Measurements from ENCODE around the gene IL1RAP.
"Not testable (repeated sequence)": the region's sequence is repeated elsewhere in the genome, so short reads cannot be mapped to it uniquely, and the experiment has no call there.

IL1RAP gene

GRCh38 chr3:190512666-190513065, 1.2 kb upstream of the IL1RAP start:
- DNase-seq: no peak

GRCh38 chr3:190514413-190515153, 698 bp downstream of the IL1RAP start:
- DNase-seq: peak; percentile 5 to 25

DNA sequence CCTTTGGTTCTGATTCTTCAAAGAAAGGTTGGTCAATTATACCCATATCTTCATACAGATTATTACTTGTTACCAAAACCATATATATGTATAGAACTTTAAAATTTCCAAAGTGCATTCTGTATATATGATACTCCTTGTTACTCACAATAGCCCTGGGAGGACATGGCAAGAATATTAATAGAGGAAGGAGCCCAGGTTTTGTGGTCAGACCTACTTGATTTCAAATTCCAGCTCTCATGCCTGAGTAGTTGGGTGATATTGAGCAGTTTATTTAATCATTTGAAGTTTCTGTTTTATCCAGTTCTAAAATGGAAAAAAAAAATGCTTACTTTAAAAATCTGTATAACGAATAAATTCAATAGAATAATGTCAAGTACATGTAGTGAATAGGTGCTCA, 2.5 kb downstream of the IL1RAP start:
- DNase-seq: no peak

DNA sequence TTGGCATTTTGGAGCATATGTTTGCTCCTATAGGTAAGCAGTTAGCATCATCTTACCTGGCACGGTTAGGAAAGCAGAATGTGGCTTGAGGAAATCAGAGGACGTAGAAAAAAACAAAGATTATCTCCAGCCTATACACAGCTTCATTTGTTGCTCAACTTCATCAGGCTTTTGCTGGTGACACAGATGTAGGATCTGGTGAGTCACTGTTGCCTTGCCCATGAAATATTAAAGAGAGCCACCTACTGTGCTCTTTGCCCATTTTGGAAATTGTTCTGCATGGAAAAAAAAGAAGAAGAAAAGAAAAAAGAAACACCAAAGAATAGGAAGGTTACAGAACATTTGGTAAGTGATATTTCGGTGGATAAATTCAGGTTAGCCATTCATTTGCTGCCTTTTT, 3.8 kb downstream of the IL1RAP start:
- DNase-seq: no peak

GRCh38 chr3:190518531-190518930, 4.6 kb downstream of the IL1RAP start:
- not testable (repeated sequence) for DNase-seq

- DNase-seq: no peak
Measured at GRCh38 chr3:190519886-190520285, 6.0 kb downstream of the IL1RAP start.

DNA sequence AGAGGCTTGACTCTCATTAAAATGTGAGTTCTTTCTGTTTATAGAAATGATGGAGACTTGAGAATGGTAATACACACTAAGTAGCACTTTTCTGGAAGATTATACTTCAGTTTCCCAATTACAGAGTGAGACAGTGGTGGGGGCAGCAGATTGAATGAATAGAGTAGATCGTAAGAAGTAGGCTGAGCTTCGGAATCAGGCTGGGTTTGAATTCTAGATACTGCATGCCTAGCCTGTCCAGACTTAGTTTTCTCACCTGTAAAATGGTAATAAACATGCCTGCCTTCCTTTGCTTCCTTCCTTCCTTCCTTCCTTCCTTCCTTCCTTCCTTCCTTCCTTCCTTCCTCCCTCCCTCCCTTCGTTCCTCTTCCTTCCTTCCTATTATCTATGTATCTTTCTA, 8.1 kb downstream of the IL1RAP start:
- DNase-seq: no peak

DNA sequence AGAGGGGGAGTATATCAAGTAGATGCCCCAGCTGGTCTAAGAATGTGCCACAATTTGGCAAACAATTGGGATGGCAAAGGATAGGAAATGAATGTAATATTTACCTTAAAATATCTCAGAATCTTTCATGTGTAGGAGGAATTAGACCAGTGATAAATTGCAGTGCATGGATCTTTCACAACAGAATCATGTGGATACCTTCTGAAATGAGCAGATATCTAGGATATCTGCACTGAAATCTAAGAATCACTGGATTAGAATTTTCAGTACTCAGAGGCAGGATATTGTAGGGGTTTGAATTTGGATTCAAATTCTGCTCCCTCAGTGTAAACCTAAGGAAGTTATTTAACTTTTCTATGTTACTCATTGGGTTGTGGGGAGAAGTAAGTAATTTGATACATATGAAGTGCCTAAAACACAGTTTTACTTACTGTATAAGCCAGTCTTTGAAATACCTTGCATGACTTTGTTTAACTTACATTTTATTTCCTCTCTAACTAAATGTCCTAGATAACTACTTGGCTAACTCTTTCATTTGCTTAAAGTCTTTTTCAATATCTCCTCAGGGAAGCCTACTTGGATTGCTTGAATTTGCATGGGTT, 8.8 kb downstream of the IL1RAP start:
- no peak for DNase-seq

GRCh38 chr3:190524942-190525341, 11.1 kb downstream of the IL1RAP start:
- no peak for DNase-seq

- DNase-seq: no peak
Measured at GRCh38 chr3:190525634-190526033, 11.7 kb downstream of the IL1RAP start.

DNA sequence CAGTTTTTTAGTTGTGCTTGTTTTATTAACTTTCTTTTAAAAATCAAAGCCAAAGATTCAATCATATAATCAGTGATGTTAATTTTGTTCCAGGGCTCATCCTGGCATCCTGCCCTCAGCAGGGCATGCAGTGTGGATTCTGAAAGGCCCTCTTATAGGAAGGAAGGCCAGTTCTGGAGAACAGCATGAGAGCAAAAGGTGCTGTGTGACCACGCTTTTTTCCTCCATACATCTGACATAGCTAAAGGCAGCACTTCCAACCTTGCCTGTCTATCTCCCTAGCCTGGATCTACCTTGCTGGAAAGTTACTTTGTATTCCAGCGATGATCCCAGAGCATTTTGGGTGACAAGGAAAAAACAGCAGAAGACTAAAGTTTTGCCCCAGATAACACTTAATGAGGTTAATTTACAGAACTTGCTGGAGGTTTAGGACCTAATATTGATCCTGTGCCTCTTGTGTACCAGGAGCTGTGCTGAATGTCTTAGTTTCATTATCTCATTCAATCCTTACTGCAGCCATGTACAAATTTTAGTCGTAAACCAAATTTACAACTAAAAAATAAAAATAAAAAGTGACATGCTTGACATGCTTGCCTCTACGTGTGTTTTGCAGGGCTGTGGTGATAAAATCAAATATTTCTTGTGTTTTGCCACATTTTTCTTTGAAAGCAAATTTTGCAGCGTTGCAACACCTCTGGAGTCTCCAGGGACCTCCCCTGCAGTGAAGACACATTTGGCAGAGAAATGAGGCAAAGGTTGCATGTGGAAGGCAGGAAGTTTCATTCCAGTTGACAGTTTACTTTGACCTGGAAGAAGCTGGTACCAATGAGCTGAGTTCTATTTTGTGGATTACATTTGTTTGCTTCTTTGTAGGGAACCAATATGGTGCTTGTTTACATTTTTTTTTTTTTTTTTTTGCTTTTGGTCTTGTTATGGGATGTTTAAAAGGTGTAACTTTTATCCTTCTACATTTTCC, 13.2 kb downstream of the IL1RAP start:
- DNase-seq: no peak

GRCh38 chr3:190528706-190529105, 14.8 kb downstream of the IL1RAP start:
- no peak for DNase-seq

GRCh38 chr3:190531406-190531805, 17.5 kb downstream of the IL1RAP start:
- no peak for DNase-seq

DNA sequence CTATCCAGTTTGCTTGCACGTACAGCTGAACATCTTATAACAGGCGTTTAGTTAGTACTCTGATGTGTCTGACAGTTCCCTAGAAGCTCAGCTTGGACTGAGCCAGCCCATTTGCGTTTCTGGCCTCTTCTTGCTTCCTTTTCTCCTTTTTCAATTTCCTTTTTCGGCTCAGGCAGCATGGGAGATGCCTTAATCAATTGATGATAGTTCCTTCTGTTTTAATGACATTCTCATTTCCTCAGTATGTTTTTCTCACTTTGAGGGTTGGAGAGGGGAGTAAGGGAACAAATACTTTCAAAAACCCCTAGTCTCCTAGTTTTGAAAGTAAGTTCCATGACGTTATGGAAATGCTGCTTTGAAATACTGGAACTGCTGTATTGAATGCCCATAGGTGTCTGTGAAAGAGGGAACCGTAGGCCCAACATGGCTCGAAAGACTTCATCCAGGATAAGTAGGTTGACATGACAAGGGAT, 18.9 kb downstream of the IL1RAP start:
- DNase-seq: no peak

GRCh38 chr3:190533511-190534281, 19.8 kb downstream of the IL1RAP start:
- no peak for DNase-seq

- no peak for DNase-seq
Measured at GRCh38 chr3:190534386-190534785, 20.5 kb downstream of the IL1RAP start.

DNA sequence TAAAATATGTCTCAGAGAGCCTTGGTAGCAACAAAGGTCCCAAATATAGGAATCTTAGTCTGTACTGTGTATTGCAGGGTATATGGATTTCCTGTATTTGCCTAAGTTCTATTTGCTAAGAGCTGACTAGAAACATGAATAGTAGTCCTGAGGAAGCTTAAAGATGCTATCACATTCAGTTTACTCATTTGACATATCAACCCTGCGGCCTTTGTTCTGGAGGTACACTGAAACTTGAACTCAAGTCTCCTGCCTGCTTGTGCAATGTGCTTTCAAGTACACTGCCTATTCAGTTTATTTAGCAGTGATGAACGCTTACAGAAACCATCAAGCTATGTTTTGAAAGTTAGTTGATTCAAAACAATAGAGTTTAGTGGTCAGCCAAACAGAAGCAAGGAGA, 21.1 kb downstream of the IL1RAP start:
- no peak for DNase-seq

DNA sequence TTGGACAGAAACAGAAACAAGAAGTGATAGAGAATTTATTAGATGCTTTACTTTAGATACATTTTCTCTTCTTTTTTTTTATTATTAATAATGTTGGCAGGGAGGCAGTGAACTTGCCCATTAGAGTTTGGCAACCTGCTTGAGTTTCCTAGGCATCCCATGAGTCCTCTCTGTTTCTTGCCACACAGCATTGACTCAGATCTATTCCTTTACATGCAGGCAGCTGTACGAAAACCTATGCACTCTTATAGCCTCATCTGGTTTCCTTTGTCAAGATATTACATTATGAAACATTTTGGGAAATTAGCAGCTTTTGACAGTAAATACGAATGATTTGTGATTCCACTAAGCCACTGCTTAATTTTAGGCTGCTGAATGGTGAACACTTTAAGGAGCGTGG, 23.3 kb downstream of the IL1RAP start:
- DNase-seq: no peak

GRCh38 chr3:190538288-190538687, 24.4 kb downstream of the IL1RAP start:
- no peak for DNase-seq

- DNase-seq: no peak
Measured at GRCh38 chr3:190539526-190539925, 25.6 kb downstream of the IL1RAP start.

DNA sequence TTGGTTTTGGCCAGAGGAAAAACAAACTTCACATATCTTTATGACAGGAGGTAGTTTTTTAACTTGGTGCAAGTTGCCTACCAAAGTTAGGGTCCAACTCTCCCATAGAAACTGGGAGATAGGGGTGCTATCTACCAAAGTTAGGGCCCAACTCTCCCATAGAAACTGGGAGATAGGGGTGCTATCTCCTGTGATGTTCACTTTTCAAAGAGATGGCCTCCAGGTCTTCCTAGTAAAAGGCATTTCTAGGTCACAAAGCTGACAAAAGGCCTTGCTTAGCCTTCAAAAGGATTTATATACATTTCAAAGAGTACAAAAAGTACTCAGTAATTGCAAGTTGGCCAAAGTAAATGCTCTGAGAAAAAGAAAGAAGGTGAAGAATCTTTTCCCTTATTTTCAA, 27.1 kb downstream of the IL1RAP start:
- no peak for DNase-seq

GRCh38 chr3:190541560-190541959, 27.7 kb downstream of the IL1RAP start:
- no peak for DNase-seq

DNA sequence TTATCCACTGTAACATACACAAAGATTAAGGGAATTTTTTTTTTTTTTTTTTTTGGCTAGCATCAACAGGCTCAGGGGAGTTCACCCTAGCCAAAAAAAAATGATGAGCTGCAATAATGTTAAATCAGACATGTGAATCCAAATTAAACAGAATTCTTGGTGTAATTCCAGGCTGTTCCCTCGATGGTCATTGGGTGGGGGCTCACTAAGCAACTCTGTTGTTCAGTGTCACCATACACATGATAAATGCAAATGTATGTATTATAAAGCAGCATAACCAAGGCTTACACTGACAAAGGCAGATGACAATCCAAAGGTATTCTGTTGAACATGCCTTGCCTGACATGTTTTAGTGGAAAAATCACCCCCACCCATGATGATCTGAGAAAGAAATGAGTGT, 29.0 kb downstream of the IL1RAP start:
- DNase-seq: no peak
